HepG2 (cell line): Measurements from ENCODE around the gene SRP68. TPM values are rescaled to one million over a fixed set of nuclear protein-coding genes. Genes with fewer than 3 reads are reported as not detected.

Experiments
- HDAC1 ChIP-seq: sonication (generic); formaldehyde crosslinking; IDR thresholded peaks from 2 replicates; pipeline ENCODE4 v1.5.1; 2020; ENCODE audit warnings: mild to moderate bottlenecking, missing genetic modification reagents
- KLF15 ChIP-seq: sonication (generic); formaldehyde crosslinking; IDR thresholded peaks from 2 replicates; pipeline ENCODE4 v1.8.1; 2023; ENCODE audit warnings: borderline replicate concordance, mild to moderate bottlenecking, inconsistent platforms, missing genetic modification reagents, mixed read lengths
- POLR2AphosphoS5 ChIP-seq: IDR thresholded peaks from 2 replicates; pipeline ENCODE4 v1.6.1; 2012; ENCODE audit warnings: low read depth, low read length
- SRSF4 ChIP-seq: fragments of 200-400 bp; formaldehyde crosslinking; IDR thresholded peaks from one replicate; pipeline ENCODE4 v1.6.1; 2018; ENCODE audit warnings: mild to moderate bottlenecking, low read depth, low read length, moderate library complexity; ENCODE audit not compliant: poor library complexity, severe bottlenecking
- TFE3 ChIP-seq: IDR thresholded peaks from 2 replicates; pipeline ENCODE4 v1.6.1; 2016
- TRIM22 ChIP-seq: fragments of 450-650 bp; IDR thresholded peaks from 2 replicates; pipeline ENCODE4 v1.6.1; 2017
- ZFP91 ChIP-seq: sonication (generic); formaldehyde crosslinking; IDR thresholded peaks from 2 replicates; pipeline ENCODE4 v1.9.0; 2022; ENCODE audit warnings: missing genetic modification reagents, mild to moderate bottlenecking, borderline replicate concordance
- ZHX2 ChIP-seq, 2 experiments: sonication (generic) in 1 of 2; formaldehyde crosslinking in 1 of 2; IDR thresholded peaks; 2 replicates each; pipeline versions ENCODE4 v1.6.1 to v1.9.0; 2014 to 2022; ENCODE audit warnings: antibody characterized with exemption in 1 of 2, borderline replicate concordance in 1 of 2, inconsistent platforms in 1 of 2, low read depth in 1 of 2, missing genetic modification reagents in 1 of 2
- ZNF160 ChIP-seq: sonication (generic); formaldehyde crosslinking; IDR thresholded peaks from 2 replicates; pipeline ENCODE4 v1.8.0; 2022; ENCODE audit warnings: mild to moderate bottlenecking, inconsistent platforms, missing genetic modification reagents
- ZNF710 ChIP-seq: sonication (generic); formaldehyde crosslinking; IDR thresholded peaks from 2 replicates; pipeline ENCODE4 v1.5.0; 2020; ENCODE audit warnings: mild to moderate bottlenecking, missing genetic modification reagents, borderline replicate concordance
- ZXDC ChIP-seq: sonication (generic); formaldehyde crosslinking; IDR thresholded peaks from 2 replicates; pipeline ENCODE4 v1.5.0; 2020; ENCODE audit warnings: mild to moderate bottlenecking, missing genetic modification reagents
- polyA plus RNA-seq, 8 experiments: library from polyadenylated mRNA; depleted of rRNA in 3 of 8; stranded (reverse) in 7 of 8; unstranded in 1 of 8; fragments of >200 nt; fragmentation: Illumina TruSeq in 4 of 8; extraction: Trizol in 4 of 8; gene quantifications; 2 replicates each; pipeline versions ENCODE4 v1.2.1 to v1.2.3, GENCODE V29; 2011 to 2016; ENCODE audit warnings: low read depth in 4 of 8, missing spikeins in 1 of 8, mixed read lengths in 1 of 8; ENCODE audit not compliant: insufficient read depth in 1 of 8
- total RNA-seq, 5 experiments: library from RNA; depleted of rRNA; stranded (reverse); fragments of >200 nt; fragmentation: Illumina TruSeq; extraction: Trizol; gene quantifications; 2 replicates each; pipeline ENCODE4 v1.2.3, GENCODE V29; 2016; ENCODE audit warnings: low read depth in 1 of 5

The SRP68 gene
- total and polyA plus RNA-seq, 2 of the 13 experiments (the other 11 are each of a cell fraction or from before 2014, with no cell fraction given): 39.8 to 74.3 TPM

GRCh38 chr17:76027159-76027839 lies 45.0 kb downstream of the SRP68 start, which contains the start of gene EVPL (continued):
- TF ChIP-seq ZXDC (CRISPR knock-in tag) (no peak), SRSF4 (no peak), ZHX2 (IDR thresholded peaks at IDR 0.05; ENCODE audit: low read depth) (no peak), ZHX2 (CRISPR knock-in tag; IDR thresholded peaks at IDR 0.05; ENCODE audit: borderline replicate concordance) (no peak), ZNF710 (no peak), KLF15 (0 out of 2 replicates have a peak, but pooled peaks have one; percentile 24), ZFP91 (CRISPR knock-in tag) (peak; percentile 83), TFE3 (no peak; the same call in 1 of the 2 replicates), ZNF160 (CRISPR knock-in tag) (no peak; the same call in 1 of the 2 replicates), HDAC1 (CRISPR knock-in tag) (peak; percentile 66), TRIM22 (no peak), POLR2AphosphoS5 (peak; percentile 69)
